Endodermal cell (in vitro differentiated cells): ENCODE results near the gene FKBP2. TPM values are rescaled to one million over a fixed set of nuclear protein-coding genes. Genes with fewer than 3 reads are reported as not detected.

ENCODE experiments used
- DNase-seq: peaks from one replicate; pipeline ENCODE4 v3.0.0-alpha.2; 2017
- H3K27ac ChIP-seq: 2 replicates; pipeline ENCODE4 v1.5.1; 2013; ENCODE audit warnings: mild to moderate bottlenecking, low read depth, low read length, moderate library complexity
- H3K27me3 ChIP-seq: 2 replicates; pipeline ENCODE4 v1.6.1; 2013; ENCODE audit warnings: mild to moderate bottlenecking, low read length, moderate library complexity; ENCODE audit not compliant: insufficient read depth, control insufficient read depth, poor library complexity, severe bottlenecking
- H3K36me3 ChIP-seq: 2 replicates; pipeline ENCODE4 v1.7.0; 2013; ENCODE audit warnings: mild to moderate bottlenecking, low read length, moderate library complexity; ENCODE audit not compliant: control insufficient read depth, insufficient read depth
- H3K4me1 ChIP-seq: one replicate; pipeline ENCODE4 v1.7.0; 2013; ENCODE audit warnings: low read length; ENCODE audit not compliant: control insufficient read depth, insufficient read depth
- H3K4me3 ChIP-seq: 2 replicates; pipeline ENCODE4 v1.5.1; 2013; ENCODE audit warnings: mild to moderate bottlenecking, low read length, moderate library complexity
- H3K9ac ChIP-seq: 2 replicates; pipeline ENCODE4 v1.6.1; 2013; ENCODE audit warnings: mild to moderate bottlenecking, low read length, moderate library complexity; ENCODE audit not compliant: poor library complexity, severe bottlenecking; ENCODE audit errors: extremely low read depth
- H3K9me3 ChIP-seq: 2 replicates; pipeline ENCODE4 v1.6.1; 2013; ENCODE audit warnings: mild to moderate bottlenecking, low read length, moderate library complexity; ENCODE audit not compliant: control insufficient read depth
- H3K27ac Mint-ChIP-seq: 2 replicates; pipeline ENCODE4 v1.8.0; 2020; ENCODE audit warnings: mixed read lengths
- H3K27me3 Mint-ChIP-seq: 2 replicates; pipeline ENCODE4 v1.8.0; 2021; ENCODE audit warnings: mild to moderate bottlenecking, mixed read lengths; ENCODE audit not compliant: insufficient read depth
- H3K36me3 Mint-ChIP-seq: 2 replicates; pipeline ENCODE4 v1.8.0; 2020; ENCODE audit warnings: low read depth, mixed read lengths
- H3K4me1 Mint-ChIP-seq: 2 replicates; pipeline ENCODE4 v1.8.0; 2020; ENCODE audit warnings: mixed read lengths
- H3K4me3 Mint-ChIP-seq: 2 replicates; pipeline ENCODE4 v1.8.0; 2020; ENCODE audit warnings: mild to moderate bottlenecking, moderate library complexity, mixed read lengths
- H3K9me3 Mint-ChIP-seq: 2 replicates; pipeline ENCODE4 v1.8.0; 2020; ENCODE audit warnings: mild to moderate bottlenecking, mixed read lengths
- WGBS, 2 experiments: methylation state at CpG; one replicate each; pipeline versions ENCODE4 v1.1.5 to v1.1.7; 2013; ENCODE audit warnings: missing lambda C conversion rate in 2 of 2, mixed read lengths in 1 of 2; ENCODE audit not compliant: insufficient coverage in 1 of 2, insufficient read length in 1 of 2; 5-methylcytosine and 5-hydroxymethylcytosine counted together
- total RNA-seq, 2 donors: library from RNA; stranded (reverse); fragmentation: NEBNext Ultra II Directional in 1 of 2; extraction: Animal tissue kit (Norgen Biotek cat#: 25700) in 1 of 2; gene quantifications; 2 replicates in 1 of 2; 3 replicates in 1 of 2; pipeline ENCODE4 v1.2.1, GENCODE V29; 2021
- TF ChIP-seq, protein P1 (sequence below): fragments of 200-600 bp; sonication (generic); conservative IDR thresholded peaks from 2 replicates; pipeline ENCODE4 v1.5.0; 2021; ENCODE audit warnings: antibody characterized with exemption, mild to moderate bottlenecking

Gene FKBP2
- total RNA-seq, 2 donors from 2014 or later, result 44.6 to 53.7 TPM

DNA sequence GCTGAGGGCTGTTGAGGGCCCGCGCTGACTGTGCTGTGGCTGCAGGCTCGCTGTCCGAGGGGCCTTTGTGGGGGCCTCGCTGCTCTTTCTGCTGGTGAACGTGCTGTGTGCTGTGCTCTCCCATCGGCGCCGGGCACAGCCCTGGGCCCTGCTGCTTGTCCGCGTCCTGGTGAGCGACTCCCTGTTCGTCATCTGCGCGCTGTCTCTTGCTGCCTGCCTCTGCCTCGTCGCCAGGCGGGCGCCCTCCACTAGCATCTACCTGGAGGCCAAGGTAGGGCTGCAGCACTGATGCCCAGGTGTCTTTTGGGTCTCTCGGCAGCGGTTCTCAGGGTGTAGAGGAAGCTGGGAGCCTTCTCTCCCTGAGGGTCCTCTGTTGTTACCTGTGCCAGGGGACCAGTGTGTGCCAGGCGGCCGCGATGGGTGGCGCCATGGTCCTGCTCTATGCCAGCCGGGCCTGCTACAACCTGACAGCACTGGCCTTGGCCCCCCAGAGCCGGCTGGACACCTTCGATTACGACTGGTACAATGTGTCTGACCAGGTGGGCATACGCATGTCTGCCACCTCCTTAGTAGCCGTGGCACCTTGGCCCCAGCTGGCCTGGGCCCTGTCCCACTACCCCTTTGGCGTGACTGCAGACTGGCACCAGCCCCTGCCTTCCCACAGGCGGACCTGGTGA is 46.9 kb downstream of the FKBP2 start:
- Mint-ChIP-seq H3K9me3 (no peaks in the 10 kb centered on the region), H3K27me3 (peaks cover 35% of the 10 kb centered on the region), H3K4me3 (no peak overlapping the region), H3K36me3 (peaks cover 8% of the 10 kb centered on the region), H3K27ac (no peak overlapping the region), H3K4me1 (peaks cover 6% of the 10 kb centered on the region)
- no peaks in the 10 kb centered on the region for H3K4me1 ChIP-seq
- no peaks in the 10 kb centered on the region for H3K9me3 ChIP-seq
- H3K27ac ChIP-seq, result no peak overlapping the region
- peaks cover 36% of the 10 kb centered on the region for H3K27me3 ChIP-seq
- TF ChIP-seq, protein P1, sequence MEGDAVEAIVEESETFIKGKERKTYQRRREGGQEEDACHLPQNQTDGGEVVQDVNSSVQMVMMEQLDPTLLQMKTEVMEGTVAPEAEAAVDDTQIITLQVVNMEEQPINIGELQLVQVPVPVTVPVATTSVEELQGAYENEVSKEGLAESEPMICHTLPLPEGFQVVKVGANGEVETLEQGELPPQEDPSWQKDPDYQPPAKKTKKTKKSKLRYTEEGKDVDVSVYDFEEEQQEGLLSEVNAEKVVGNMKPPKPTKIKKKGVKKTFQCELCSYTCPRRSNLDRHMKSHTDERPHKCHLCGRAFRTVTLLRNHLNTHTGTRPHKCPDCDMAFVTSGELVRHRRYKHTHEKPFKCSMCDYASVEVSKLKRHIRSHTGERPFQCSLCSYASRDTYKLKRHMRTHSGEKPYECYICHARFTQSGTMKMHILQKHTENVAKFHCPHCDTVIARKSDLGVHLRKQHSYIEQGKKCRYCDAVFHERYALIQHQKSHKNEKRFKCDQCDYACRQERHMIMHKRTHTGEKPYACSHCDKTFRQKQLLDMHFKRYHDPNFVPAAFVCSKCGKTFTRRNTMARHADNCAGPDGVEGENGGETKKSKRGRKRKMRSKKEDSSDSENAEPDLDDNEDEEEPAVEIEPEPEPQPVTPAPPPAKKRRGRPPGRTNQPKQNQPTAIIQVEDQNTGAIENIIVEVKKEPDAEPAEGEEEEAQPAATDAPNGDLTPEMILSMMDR, result no peak
- WGBS, 2 experiments, result 92 to 95% methylated on average over 20 to 33 of the region's 33 CpGs
- H3K4me3 ChIP-seq, result no peak overlapping the region
- H3K9ac ChIP-seq, result no peak overlapping the region
- peaks cover 4% of the 10 kb centered on the region for H3K36me3 ChIP-seq
- DNase-seq, result no peak

DNA sequence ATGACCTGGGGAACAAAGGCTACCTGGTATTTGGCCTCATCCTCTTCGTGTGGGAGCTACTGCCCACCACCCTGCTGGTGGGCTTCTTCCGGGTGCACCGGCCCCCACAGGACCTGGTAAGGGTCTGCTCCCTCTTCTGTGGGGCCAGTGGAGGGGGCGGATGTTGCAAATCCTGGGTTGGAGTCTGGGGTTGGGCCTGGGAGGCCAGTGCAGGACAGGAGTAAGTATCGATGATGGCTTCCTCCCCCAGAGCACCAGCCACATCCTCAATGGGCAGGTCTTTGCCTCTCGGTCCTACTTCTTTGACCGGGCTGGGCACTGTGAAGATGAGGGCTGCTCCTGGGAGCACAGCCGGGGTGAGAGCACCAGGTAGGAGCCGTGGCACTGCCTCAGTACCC is 47.5 kb downstream of the FKBP2 start:
- H3K4me1 Mint-ChIP-seq, result peaks cover 6% of the 10 kb centered on the region
- Histone ChIP-seq H3K4me3 (no peak overlapping the region), H3K9ac (no peak overlapping the region), H3K4me1 (no peaks in the 10 kb centered on the region), H3K27ac (no peak overlapping the region), H3K9me3 (no peaks in the 10 kb centered on the region), H3K27me3 (peaks cover 41% of the 10 kb centered on the region), H3K36me3 (no peaks in the 10 kb centered on the region)
- TF ChIP-seq, protein P1, result no peak
- peaks cover 5% of the 10 kb centered on the region for H3K36me3 Mint-ChIP-seq
- no peak overlapping the region for H3K27ac Mint-ChIP-seq
- peaks cover 41% of the 10 kb centered on the region for H3K27me3 Mint-ChIP-seq
- DNase-seq, result no peak
- H3K9me3 Mint-ChIP-seq, result no peaks in the 10 kb centered on the region
- WGBS, 2 experiments, result 89 to 90% methylated on average over 3 to 9 of the region's 9 CpGs
- no peak overlapping the region for H3K4me3 Mint-ChIP-seq

DNA sequence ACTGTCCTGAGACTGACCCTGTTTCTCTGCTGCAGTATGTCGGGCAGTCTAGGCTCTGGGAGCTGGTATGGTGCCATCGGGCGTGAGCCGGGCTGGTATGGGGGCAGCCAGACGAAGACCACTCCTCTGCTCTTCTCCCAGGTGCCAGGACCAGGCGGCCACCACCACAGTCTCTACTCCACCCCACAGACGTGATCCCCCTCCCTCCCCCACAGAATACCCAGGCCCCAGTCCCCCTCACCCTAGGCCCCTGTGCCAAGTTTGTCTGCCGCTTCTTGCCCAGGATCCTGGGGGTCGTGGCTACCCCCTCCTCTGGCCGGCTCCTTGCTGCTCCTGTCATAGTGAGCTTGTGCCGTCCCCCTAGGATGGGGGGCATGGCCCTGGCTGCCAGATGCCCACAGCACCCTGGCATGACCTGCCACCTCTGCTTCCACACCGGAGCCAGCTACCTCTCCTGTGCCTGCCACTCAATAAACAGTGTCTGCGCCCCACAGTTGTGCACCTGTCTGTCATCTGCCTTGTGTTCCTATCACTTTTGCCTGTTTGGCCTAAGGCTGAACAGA is 48.2 kb downstream of the FKBP2 start:
- Mint-ChIP-seq H3K27ac (no peak overlapping the region), H3K36me3 (peaks cover 5% of the 10 kb centered on the region), H3K27me3 (peaks cover 48% of the 10 kb centered on the region), H3K4me3 (no peak overlapping the region), H3K4me1 (peaks cover 6% of the 10 kb centered on the region), H3K9me3 (no peaks in the 10 kb centered on the region)
- Histone ChIP-seq H3K9ac (no peak overlapping the region), H3K27ac (no peak overlapping the region), H3K36me3 (no peaks in the 10 kb centered on the region), H3K4me3 (no peak overlapping the region), H3K4me1 (no peaks in the 10 kb centered on the region), H3K9me3 (no peaks in the 10 kb centered on the region), H3K27me3 (peaks cover 48% of the 10 kb centered on the region)
- no peak for DNase-seq
- WGBS, 2 experiments, result 80 to 90% methylated on average over 1 to 13 of the region's 13 CpGs
- TF ChIP-seq, protein P1, result no peak
